H1 (cell line): ENCODE data around the gene HSF5.

Source experiments
- ATF3 ChIP-seq: IDR thresholded peaks from 2 replicates; pipeline ENCODE4 v1.6.1; 2011; ENCODE audit warnings: low read depth, mild to moderate bottlenecking, low read length; ENCODE audit not compliant: insufficient read depth
- CTCF ChIP-seq, 3 experiments: IDR thresholded peaks; 1 replicate in 2 of 3; 2 replicates in 1 of 3; pipeline versions ENCODE4 v1.5.1 to v1.6.1; 2011; ENCODE audit warnings: low read length in 3 of 3, mild to moderate bottlenecking in 3 of 3, inconsistent platforms in 2 of 3, low read depth in 1 of 3, moderate library complexity in 1 of 3; ENCODE audit not compliant: insufficient read depth in 1 of 3; ENCODE audit errors: control extremely low read depth in 1 of 3

GRCh38 chr17:58427807-58428206, 60.4 kb downstream of the HSF5 start:
- TF ChIP-seq CTCF (IDR thresholded peaks at IDR 0.05; ENCODE audit: control extremely low read depth in 1 of 3, insufficient read depth in 1 of 3, low read depth in 1 of 3, low read length in 3 of 3) = no peak
- no peak for TF ChIP-seq ATF3
